ENCODE results near the gene ACAP1.

The ACAP1 gene

DNA sequence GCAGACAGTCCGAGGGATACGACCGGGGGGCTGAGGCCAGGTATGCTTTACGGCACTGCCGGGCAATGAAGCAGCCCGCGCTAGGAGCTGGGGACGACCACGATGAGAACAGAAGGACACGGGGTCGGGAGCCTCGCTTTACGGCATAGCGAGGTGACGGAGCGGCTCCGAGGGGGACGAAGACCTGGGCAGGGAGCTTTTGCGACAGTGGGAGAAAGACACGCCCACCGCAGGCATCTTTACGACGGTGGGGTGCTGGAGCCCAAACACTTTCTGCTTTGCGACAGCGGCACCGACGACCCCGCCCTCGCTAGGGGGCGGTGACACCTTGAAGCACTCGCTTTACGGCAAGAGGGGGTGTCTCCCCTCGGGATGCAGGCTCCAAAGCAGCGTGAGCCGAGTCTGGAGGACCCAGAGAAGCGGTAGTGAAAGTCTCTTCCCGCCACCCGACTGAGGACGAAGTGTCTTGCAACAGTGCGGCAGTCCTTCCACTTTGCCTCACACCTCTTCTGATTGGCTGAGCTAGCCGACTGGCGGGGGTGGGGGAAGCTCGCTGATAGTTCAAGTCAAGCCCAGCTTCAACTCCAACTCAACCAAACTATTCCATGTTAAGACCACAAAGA, 6.8 kb upstream of the ACAP1 start:
- H3K27me3 ChIP-seq (ENCODE audit: insufficient read depth, low read length): no peaks in the 10 kb centered on the region
- H3K9me3 ChIP-seq (ENCODE audit: insufficient read depth, low read depth, low read length): no peaks in the 10 kb centered on the region
- no peak overlapping the region for H2BK12ac ChIP-seq (ENCODE audit: low read length)
- H3K4me3 ChIP-seq (ENCODE audit: low read depth, low read length): peak overlapping the region; percentile 85
- H3K23ac ChIP-seq (ENCODE audit: low read length): no peak overlapping the region
- H3K9ac ChIP-seq (ENCODE audit: low read length): peak overlapping the region; percentile 73
- H3K79me1 ChIP-seq (ENCODE audit: low read length): peaks cover 11% of the 10 kb centered on the region
- no CpG with 5 or more reads among the region's 43 CpGs for WGBS (ENCODE audit: extremely low coverage, insufficient coverage, insufficient read length)
- H2BK120ac ChIP-seq (ENCODE audit: insufficient read depth, low read length, poor library complexity): peak overlapping the region; percentile 23
- peak overlapping the region; percentile 26 for H4K12ac ChIP-seq (ENCODE audit: low read depth, low read length)
- H4K8ac ChIP-seq (ENCODE audit: low read depth, low read length): peak overlapping the region; percentile 81
- H2BK5ac ChIP-seq (ENCODE audit: low read depth, low read length, poor library complexity): no peak overlapping the region
- H3K36me3 ChIP-seq (ENCODE audit: control insufficient read depth in 1 of 2, insufficient read depth in 2 of 2, low read length in 2 of 2): peaks cover 20 to 26% of the 10 kb centered on the region in 2 experiments
- peak overlapping the region; percentile 79 for H3K14ac ChIP-seq (ENCODE audit: low read length)
- H3K4ac ChIP-seq (ENCODE audit: low read depth, low read length): peak overlapping the region; percentile 47
- peak overlapping the region; percentile 77 for H2AFZ ChIP-seq (ENCODE audit: insufficient read depth, low read length, poor library complexity)
- H3K79me2 ChIP-seq (ENCODE audit: control insufficient read depth, insufficient read depth, low read length, poor library complexity): peaks cover 4% of the 10 kb centered on the region
- peak overlapping the region; percentile 21 for H4K91ac ChIP-seq (ENCODE audit: low read depth, low read length)
- H3K4me1 ChIP-seq (ENCODE audit: control insufficient read depth in 1 of 2, insufficient read depth in 2 of 2, low read length in 2 of 2): peaks cover 4 to 8% of the 10 kb centered on the region in 2 experiments
- no peak overlapping the region for H2AK5ac ChIP-seq (ENCODE audit: low read length)
- H3K27ac ChIP-seq (ENCODE audit: low read depth, low read length): peak overlapping the region; percentile 31
- DNase-seq: peak; percentile 97 to 99
- peak overlapping the region; percentile 52 for H3K18ac ChIP-seq (ENCODE audit: low read length)
- peak overlapping the region; percentile 85 for H3K4me2 ChIP-seq (ENCODE audit: low read length)

DNA sequence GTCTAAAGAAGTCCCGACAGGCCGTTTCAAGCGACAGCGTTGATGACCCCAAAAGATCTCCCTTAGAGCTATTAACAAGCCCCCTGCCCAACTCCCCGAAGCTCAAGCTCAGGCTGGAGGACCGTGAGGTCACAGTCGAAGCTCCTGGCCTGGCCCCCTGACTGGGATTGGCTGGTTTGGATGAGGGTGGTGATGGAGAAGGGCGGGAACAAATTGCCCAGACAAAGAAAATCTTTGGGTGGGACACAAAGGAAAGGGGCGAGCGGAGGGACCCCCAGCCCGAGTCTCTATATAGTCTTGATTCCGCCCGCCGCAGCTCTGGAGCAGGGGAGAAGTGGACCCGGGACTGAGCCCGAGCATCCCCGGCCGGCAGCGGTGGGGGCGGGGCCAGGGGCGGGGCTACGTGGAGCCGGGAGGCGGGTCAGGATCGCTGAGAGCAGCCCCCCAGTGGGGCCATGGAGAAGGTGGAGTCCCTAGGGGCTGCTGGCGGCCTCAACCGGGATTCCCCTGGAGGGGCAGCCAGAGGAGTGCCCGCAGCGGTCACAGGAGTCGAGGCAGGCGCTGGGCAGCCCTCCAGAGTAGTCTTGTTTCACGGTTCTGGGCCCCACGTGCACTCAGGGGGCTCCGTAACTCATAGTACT, 6.2 kb upstream of the ACAP1 start:
- peak; percentile 53 to 72 for DNase-seq
- Histone ChIP-seq H3K4me3 (ENCODE audit: low read depth, low read length) (peak overlapping the region; percentile 78), H4K12ac (ENCODE audit: low read depth, low read length) (peak overlapping the region; percentile 88), H3K79me1 (ENCODE audit: low read length) (peaks cover 11% of the 10 kb centered on the region), H2BK12ac (ENCODE audit: low read length) (no peak overlapping the region), H3K4me1 (ENCODE audit: control insufficient read depth in 1 of 2, insufficient read depth in 2 of 2, low read length in 2 of 2) (peaks cover 4 to 8% of the 10 kb centered on the region in 2 experiments), H4K91ac (ENCODE audit: low read depth, low read length) (peak overlapping the region; percentile 81), H3K14ac (ENCODE audit: low read length) (peak overlapping the region; percentile 79), H3K27ac (ENCODE audit: low read depth, low read length) (peak overlapping the region; percentile 31), H4K8ac (ENCODE audit: low read depth, low read length) (peak overlapping the region; percentile 81), H3K4me2 (ENCODE audit: low read length) (peak overlapping the region; percentile 85), H3K18ac (ENCODE audit: low read length) (peak overlapping the region; percentile 58), H3K4ac (ENCODE audit: low read depth, low read length) (peak overlapping the region; percentile 47), H3K23ac (ENCODE audit: low read length) (no peak overlapping the region), H2AFZ (ENCODE audit: insufficient read depth, low read length, poor library complexity) (peak overlapping the region; percentile 77), H3K9me3 (ENCODE audit: insufficient read depth, low read depth, low read length) (no peaks in the 10 kb centered on the region), H3K79me2 (ENCODE audit: control insufficient read depth, insufficient read depth, low read length, poor library complexity) (peaks cover 4% of the 10 kb centered on the region), H3K9ac (ENCODE audit: low read length) (peak overlapping the region; percentile 73), H2BK120ac (ENCODE audit: insufficient read depth, low read length, poor library complexity) (peak overlapping the region; percentile 28), H2AK5ac (ENCODE audit: low read length) (peak overlapping the region; percentile 67), H3K36me3 (ENCODE audit: control insufficient read depth in 1 of 2, insufficient read depth in 2 of 2, low read length in 2 of 2) (peaks cover 15 to 20% of the 10 kb centered on the region in 2 experiments), H3K27me3 (ENCODE audit: insufficient read depth, low read length) (no peaks in the 10 kb centered on the region), H2BK5ac (ENCODE audit: low read depth, low read length, poor library complexity) (no peak overlapping the region)
- WGBS (ENCODE audit: extremely low coverage, insufficient coverage, insufficient read length): no CpG with 5 or more reads among the region's 34 CpGs

- H4K91ac ChIP-seq (ENCODE audit: low read depth, low read length): peak overlapping the region; percentile 81
- H3K4me3 ChIP-seq (ENCODE audit: low read depth, low read length): peak overlapping the region; percentile 19
- peak overlapping the region; percentile 58 for H3K18ac ChIP-seq (ENCODE audit: low read length)
- peak overlapping the region; percentile 35 for H3K4ac ChIP-seq (ENCODE audit: low read depth, low read length)
- peaks cover 11 to 15% of the 10 kb centered on the region in 2 experiments for H3K36me3 ChIP-seq (ENCODE audit: control insufficient read depth in 1 of 2, insufficient read depth in 2 of 2, low read length in 2 of 2)
- no peak overlapping the region for H3K27ac ChIP-seq (ENCODE audit: low read depth, low read length)
- peaks cover 11% of the 10 kb centered on the region for H3K79me1 ChIP-seq (ENCODE audit: low read length)
- peak overlapping the region; percentile 14 for H2AFZ ChIP-seq (ENCODE audit: insufficient read depth, low read length, poor library complexity)
- peaks cover 4 to 8% of the 10 kb centered on the region in 2 experiments for H3K4me1 ChIP-seq (ENCODE audit: control insufficient read depth in 1 of 2, insufficient read depth in 2 of 2, low read length in 2 of 2)
- H3K4me2 ChIP-seq (ENCODE audit: low read length): peak overlapping the region; percentile 85
- H3K23ac ChIP-seq (ENCODE audit: low read length): no peak overlapping the region
- H3K9me3 ChIP-seq (ENCODE audit: insufficient read depth, low read depth, low read length): no peaks in the 10 kb centered on the region
- no peaks in the 10 kb centered on the region for H3K27me3 ChIP-seq (ENCODE audit: insufficient read depth, low read length)
- H2BK12ac ChIP-seq (ENCODE audit: low read length): peak overlapping the region; percentile 1
- H3K9ac ChIP-seq (ENCODE audit: low read length): peak overlapping the region; percentile 28
- DNase-seq: no peak
- H3K79me2 ChIP-seq (ENCODE audit: control insufficient read depth, insufficient read depth, low read length, poor library complexity): peaks cover 4% of the 10 kb centered on the region
- H4K12ac ChIP-seq (ENCODE audit: low read depth, low read length): peak overlapping the region; percentile 88
- H3K14ac ChIP-seq (ENCODE audit: low read length): peak overlapping the region; percentile 44
- H4K8ac ChIP-seq (ENCODE audit: low read depth, low read length): peak overlapping the region; percentile 71
- H2BK120ac ChIP-seq (ENCODE audit: insufficient read depth, low read length, poor library complexity): peak overlapping the region; percentile 28
- no peak overlapping the region for H2BK5ac ChIP-seq (ENCODE audit: low read depth, low read length, poor library complexity)
- H2AK5ac ChIP-seq (ENCODE audit: low read length): peak overlapping the region; percentile 67
- no CpG with 5 or more reads among the region's 13 CpGs for WGBS (ENCODE audit: extremely low coverage, insufficient coverage, insufficient read length)
These were observed 5.7 kb upstream of the ACAP1 start for GRCh38 chr17:7330638-7331015.

GRCh38 chr17:7332111-7332510, 4.2 kb upstream of the ACAP1 start:
- H2BK120ac ChIP-seq (ENCODE audit: insufficient read depth, low read length, poor library complexity): no peak overlapping the region
- H2AFZ ChIP-seq (ENCODE audit: insufficient read depth, low read length, poor library complexity): no peak overlapping the region
- no peak overlapping the region for H3K23ac ChIP-seq (ENCODE audit: low read length)
- H3K27ac ChIP-seq (ENCODE audit: low read depth, low read length): no peak overlapping the region
- H3K27me3 ChIP-seq (ENCODE audit: insufficient read depth, low read length): no peaks in the 10 kb centered on the region
- peaks cover 0 to under 1% of the 10 kb centered on the region in 2 experiments for H3K36me3 ChIP-seq (ENCODE audit: control insufficient read depth in 1 of 2, insufficient read depth in 2 of 2, low read length in 2 of 2)
- WGBS (ENCODE audit: extremely low coverage, insufficient coverage, insufficient read length): no CpG with 5 or more reads among the region's 7 CpGs
- no peak overlapping the region for H4K8ac ChIP-seq (ENCODE audit: low read depth, low read length)
- no peak overlapping the region for H3K4me2 ChIP-seq (ENCODE audit: low read length)
- no peak overlapping the region for H3K4me3 ChIP-seq (ENCODE audit: low read depth, low read length)
- H3K18ac ChIP-seq (ENCODE audit: low read length): no peak overlapping the region
- no peak for DNase-seq
- no peak overlapping the region for H3K4ac ChIP-seq (ENCODE audit: low read depth, low read length)
- H2BK5ac ChIP-seq (ENCODE audit: low read depth, low read length, poor library complexity): no peak overlapping the region
- peaks cover 4 to 8% of the 10 kb centered on the region in 2 experiments for H3K4me1 ChIP-seq (ENCODE audit: control insufficient read depth in 1 of 2, insufficient read depth in 2 of 2, low read length in 2 of 2)
- peaks cover 11% of the 10 kb centered on the region for H3K79me1 ChIP-seq (ENCODE audit: low read length)
- H2BK12ac ChIP-seq (ENCODE audit: low read length): no peak overlapping the region
- H4K12ac ChIP-seq (ENCODE audit: low read depth, low read length): no peak overlapping the region
- no peak overlapping the region for H3K9ac ChIP-seq (ENCODE audit: low read length)
- H3K79me2 ChIP-seq (ENCODE audit: control insufficient read depth, insufficient read depth, low read length, poor library complexity): peaks cover 4% of the 10 kb centered on the region
- no peak overlapping the region for H2AK5ac ChIP-seq (ENCODE audit: low read length)
- H4K91ac ChIP-seq (ENCODE audit: low read depth, low read length): no peak overlapping the region
- no peaks in the 10 kb centered on the region for H3K9me3 ChIP-seq (ENCODE audit: insufficient read depth, low read depth, low read length)
- H3K14ac ChIP-seq (ENCODE audit: low read length): no peak overlapping the region

Measured in trophoblast cell (in vitro differentiated cells and primary cell).